HEK293 (cell line): ENCODE measurements around the gene SRGN.

Experiments
- CTCF ChIA-PET: fragments of 350-600 bp; formaldehyde crosslinking; extraction: SDS; loops from one replicate; lab custom pipeline; 2021; ENCODE audit warnings: antibody characterized with exemption; lab: Yijun Ruan, JAX
- POLR2A ChIA-PET: fragments of 300-600 bp; formaldehyde crosslinking; extraction: SDS; loops from one replicate; lab custom pipeline; 2020; ENCODE audit warnings: antibody characterized with exemption, inconsistent platforms; lab: Yijun Ruan, JAX
- H3K27ac ChIP-seq: fragments of 200-500 bp; sonication (Bioruptor generic); 2 replicates; pipeline ENCODE4 v1.5.1; 2014; ENCODE audit warnings: low read depth, low read length, control low read depth, inconsistent platforms; ENCODE audit errors: extremely low read depth
- H3K36me3 ChIP-seq, 2 experiments: fragments of 200-500 bp in 1 of 2; sonication (Bioruptor generic) in 1 of 2; 1 replicate in 1 of 2; 2 replicates in 1 of 2; pipeline ENCODE4 v1.5.1; 2014 to 2017; ENCODE audit warnings: inconsistent platforms in 2 of 2, low read length in 2 of 2; ENCODE audit not compliant: control insufficient read depth in 2 of 2, insufficient read depth in 1 of 2
- H3K4me1 ChIP-seq: fragments of 200-500 bp; sonication (Bioruptor generic); 2 replicates; pipeline ENCODE4 v1.5.1; 2014; ENCODE audit warnings: mild to moderate bottlenecking, low read length, inconsistent platforms; ENCODE audit not compliant: control insufficient read depth, insufficient read depth
- H3K4me3 ChIP-seq: 2 replicates; pipeline ENCODE4 v1.5.1; 2011; ENCODE audit warnings: low read depth, mild to moderate bottlenecking, control low read depth, low read length, moderate library complexity
- H3K9me3 ChIP-seq: fragments of 200-500 bp; sonication (Bioruptor generic); 2 replicates; pipeline ENCODE4 v1.5.1; 2014; ENCODE audit warnings: low read depth, low read length, inconsistent platforms; ENCODE audit not compliant: control insufficient read depth, insufficient read depth
- BCL11B ChIP-seq: fragments of 450-650 bp; formaldehyde crosslinking; IDR thresholded peaks from 2 replicates; pipeline ENCODE4 v1.5.1; 2016; ENCODE audit warnings: low read depth, missing biosample characterization, missing genetic modification characterization
- GLI4 ChIP-seq: fragments of 450-650 bp; formaldehyde crosslinking; IDR thresholded peaks from 2 replicates; pipeline ENCODE4 v1.5.1; 2016; ENCODE audit warnings: missing biosample characterization, missing genetic modification characterization
- KLF1 ChIP-seq: fragments of 450-650 bp; formaldehyde crosslinking; IDR thresholded peaks from 2 replicates; pipeline ENCODE4 v1.5.1; 2016; ENCODE audit warnings: missing biosample characterization, missing genetic modification characterization
- KLF16 ChIP-seq: fragments of 450-650 bp; formaldehyde crosslinking; IDR thresholded peaks from 2 replicates; pipeline ENCODE4 v1.5.1; 2017; ENCODE audit warnings: missing biosample characterization, missing genetic modification characterization
- KLF9 ChIP-seq: fragments of 450-650 bp; formaldehyde crosslinking; IDR thresholded peaks from 2 replicates; pipeline ENCODE4 v1.5.1; 2016; ENCODE audit warnings: missing biosample characterization, missing genetic modification characterization, low read depth
- MEIS1 ChIP-seq: sonication (generic); formaldehyde crosslinking; IDR thresholded peaks from 2 replicates; pipeline ENCODE4 v1.8.1; 2022; ENCODE audit warnings: missing genetic modification reagents, mild to moderate bottlenecking, borderline replicate concordance
- RBAK ChIP-seq: fragments of 450-650 bp; formaldehyde crosslinking; IDR thresholded peaks from 2 replicates; pipeline ENCODE4 v1.5.1; 2016; ENCODE audit warnings: missing biosample characterization, missing genetic modification characterization
- SP7 ChIP-seq: fragments of 450-650 bp; formaldehyde crosslinking; IDR thresholded peaks from 2 replicates; pipeline ENCODE4 v1.5.1; 2016; ENCODE audit warnings: missing biosample characterization, missing genetic modification characterization
- YY1 ChIP-seq: fragments of 450-650 bp; formaldehyde crosslinking; IDR thresholded peaks from 2 replicates; pipeline ENCODE4 v1.5.1; 2018; ENCODE audit warnings: missing biosample characterization, missing genetic modification characterization
- YY2 ChIP-seq: fragments of 450-650 bp; formaldehyde crosslinking; IDR thresholded peaks from 2 replicates; pipeline ENCODE4 v1.5.1; 2016; ENCODE audit warnings: missing biosample characterization, missing genetic modification characterization
- ZBTB1 ChIP-seq: fragments of 450-650 bp; formaldehyde crosslinking; IDR thresholded peaks from 2 replicates; pipeline ENCODE4 v1.5.1; 2016; ENCODE audit warnings: missing biosample characterization, missing genetic modification characterization
- ZBTB20 ChIP-seq: fragments of 450-650 bp; formaldehyde crosslinking; IDR thresholded peaks from 2 replicates; pipeline ENCODE4 v1.5.1; 2016; ENCODE audit warnings: missing biosample characterization, missing genetic modification characterization
- ZBTB21 ChIP-seq: fragments of 450-650 bp; formaldehyde crosslinking; IDR thresholded peaks from 2 replicates; pipeline ENCODE4 v1.5.1; 2017; ENCODE audit warnings: missing biosample characterization, missing genetic modification characterization
- ZBTB7A ChIP-seq: fragments of 450-650 bp; formaldehyde crosslinking; IDR thresholded peaks from 2 replicates; pipeline ENCODE4 v1.5.1; 2016; ENCODE audit warnings: low read depth, missing biosample characterization, missing genetic modification characterization
- ZEB2 ChIP-seq: fragments of 450-650 bp; formaldehyde crosslinking; IDR thresholded peaks from 2 replicates; pipeline ENCODE4 v1.5.1; 2016; ENCODE audit warnings: missing biosample characterization, missing genetic modification characterization
- ZNF19 ChIP-seq: fragments of 450-650 bp; formaldehyde crosslinking; IDR thresholded peaks from 2 replicates; pipeline ENCODE4; 2016; ENCODE audit warnings: missing biosample characterization, missing genetic modification characterization, low read depth
- ZNF2 ChIP-seq: fragments of 450-650 bp; formaldehyde crosslinking; IDR thresholded peaks from 2 replicates; pipeline ENCODE4 v1.5.1; 2016; ENCODE audit warnings: missing biosample characterization, missing genetic modification characterization
- ZNF221 ChIP-seq: fragments of 450-650 bp; formaldehyde crosslinking; IDR thresholded peaks from 2 replicates; pipeline ENCODE4 v1.5.1; 2017; ENCODE audit warnings: missing biosample characterization, missing genetic modification characterization, borderline replicate concordance
- ZNF292 ChIP-seq: fragments of 450-650 bp; formaldehyde crosslinking; IDR thresholded peaks from 2 replicates; pipeline ENCODE4 v1.5.1; 2016; ENCODE audit warnings: low read depth, missing biosample characterization, missing genetic modification characterization, borderline replicate concordance
- ZNF302 ChIP-seq: fragments of 450-650 bp; formaldehyde crosslinking; IDR thresholded peaks from 2 replicates; pipeline ENCODE4 v1.5.1; 2016; ENCODE audit warnings: missing biosample characterization, missing genetic modification characterization, low read depth
- ZNF354C ChIP-seq: fragments of 450-650 bp; formaldehyde crosslinking; IDR thresholded peaks from 2 replicates; pipeline ENCODE4 v1.5.1; 2016; ENCODE audit warnings: missing biosample characterization, missing genetic modification characterization, low read depth, borderline replicate concordance
- ZNF366 ChIP-seq: fragments of 450-650 bp; formaldehyde crosslinking; conservative IDR thresholded peaks from 2 replicates; pipeline ENCODE4 v1.5.1; 2016; ENCODE audit warnings: missing biosample characterization, missing genetic modification characterization
- ZNF416 ChIP-seq: fragments of 450-650 bp; formaldehyde crosslinking; IDR thresholded peaks from 2 replicates; pipeline ENCODE4 v1.5.1; 2016; ENCODE audit warnings: missing biosample characterization, missing genetic modification characterization
- ZNF624 ChIP-seq: fragments of 450-650 bp; formaldehyde crosslinking; IDR thresholded peaks from 2 replicates; pipeline ENCODE4 v1.5.1; 2017; ENCODE audit warnings: missing biosample characterization, missing genetic modification characterization
- ZNF654 ChIP-seq: fragments of 450-650 bp; formaldehyde crosslinking; IDR thresholded peaks from 2 replicates; pipeline ENCODE4 v1.5.1; 2016; ENCODE audit warnings: low read depth, missing biosample characterization, missing genetic modification characterization
- ZNF707 ChIP-seq: fragments of 450-650 bp; formaldehyde crosslinking; IDR thresholded peaks from 2 replicates; pipeline ENCODE4 v1.5.1; 2016; ENCODE audit warnings: missing biosample characterization, missing genetic modification characterization
- ZNF792 ChIP-seq: fragments of 450-650 bp; formaldehyde crosslinking; IDR thresholded peaks from 2 replicates; pipeline ENCODE4 v1.5.1; 2016; ENCODE audit warnings: missing biosample characterization, missing genetic modification characterization
- TF ChIP-seq, protein P1 (sequence below): fragments of 450-650 bp; formaldehyde crosslinking; IDR thresholded peaks from 2 replicates; pipeline ENCODE4 v1.5.1; 2016; ENCODE audit warnings: missing biosample characterization, missing genetic modification characterization
- TF ChIP-seq, protein P2 (sequence below): fragments of 450-650 bp; formaldehyde crosslinking; IDR thresholded peaks from 2 replicates; pipeline ENCODE4 v1.5.1; 2017; ENCODE audit warnings: missing biosample characterization, missing genetic modification characterization
- TF ChIP-seq, protein P3 (sequence below): fragments of 450-650 bp; formaldehyde crosslinking; IDR thresholded peaks from 2 replicates; pipeline ENCODE4 v1.5.1; 2017; ENCODE audit warnings: missing biosample characterization, missing genetic modification characterization

Gene SRGN

DNA sequence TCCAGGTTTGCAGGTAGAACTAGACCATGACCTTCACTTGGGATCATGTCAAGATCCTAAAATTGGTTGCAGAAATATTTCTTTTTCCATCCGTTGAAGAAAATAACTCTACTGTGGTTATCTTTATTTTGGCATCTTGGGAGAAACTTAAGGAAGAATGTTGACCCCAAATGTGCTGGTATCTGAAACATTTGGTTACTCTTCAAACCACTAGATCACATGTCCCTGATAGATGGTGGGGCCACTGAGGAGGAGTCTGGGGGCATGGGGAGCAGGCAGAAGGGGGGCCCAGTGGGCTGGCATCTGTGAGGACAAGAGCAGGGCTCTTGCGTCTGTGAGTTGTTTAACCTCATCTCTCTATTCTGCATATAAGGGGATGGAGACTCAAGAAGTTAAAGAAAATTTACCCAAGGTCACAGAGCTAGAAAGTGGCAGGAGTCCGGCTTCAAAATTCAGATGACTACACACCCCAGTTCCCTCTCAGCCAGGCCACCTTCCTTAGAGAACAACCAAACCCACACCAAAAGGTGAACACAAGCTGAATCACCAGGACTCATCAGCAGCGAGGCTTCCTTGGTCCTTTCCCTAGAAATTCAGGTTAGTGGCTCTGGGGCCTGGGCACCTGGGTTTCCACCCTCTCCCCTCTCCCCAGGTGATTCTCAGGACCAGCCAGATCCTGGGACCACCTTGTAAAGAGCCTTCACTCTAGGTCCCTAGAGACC is 40.6 kb upstream of the SRGN start:
- no peak overlapping the region for H3K4me3 ChIP-seq
- CTCF ChIA-PET: interaction anchor here (0.6 to 1.2 kb wide), 2 partner anchors 292 to 398 kb away, joined by 3 to 4 read pairs; no protein-coding TSS in a partner anchor
- H3K9me3 ChIP-seq: no peaks in the 10 kb centered on the region
- POLR2A ChIA-PET: no interaction called here
- no peak overlapping the region for H3K27ac ChIP-seq
- H3K36me3 ChIP-seq: no peaks in the 10 kb centered on the region
- TF ChIP-seq ZNF292: no peak
- TF ChIP-seq ZNF366 (tag by site-specific recombination): no peak
- no peak for TF ChIP-seq ZNF2 (tag by site-specific recombination)
- no peak for TF ChIP-seq ZNF792 (tag by site-specific recombination)
- no peak for TF ChIP-seq ZNF654 (tag by site-specific recombination)
- TF ChIP-seq ZNF302 (tag by site-specific recombination): no peak
- no peak for TF ChIP-seq RBAK (tag by site-specific recombination)
- TF ChIP-seq ZNF707 (tag by site-specific recombination): no peak
- TF ChIP-seq, protein P1, sequence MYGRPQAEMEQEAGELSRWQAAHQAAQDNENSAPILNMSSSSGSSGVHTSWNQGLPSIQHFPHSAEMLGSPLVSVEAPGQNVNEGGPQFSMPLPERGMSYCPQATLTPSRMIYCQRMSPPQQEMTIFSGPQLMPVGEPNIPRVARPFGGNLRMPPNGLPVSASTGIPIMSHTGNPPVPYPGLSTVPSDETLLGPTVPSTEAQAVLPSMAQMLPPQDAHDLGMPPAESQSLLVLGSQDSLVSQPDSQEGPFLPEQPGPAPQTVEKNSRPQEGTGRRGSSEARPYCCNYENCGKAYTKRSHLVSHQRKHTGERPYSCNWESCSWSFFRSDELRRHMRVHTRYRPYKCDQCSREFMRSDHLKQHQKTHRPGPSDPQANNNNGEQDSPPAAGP (tag by site-specific recombination): no peak
- TF ChIP-seq KLF16: no peak
- no peak for TF ChIP-seq ZNF221 (tag by site-specific recombination)
- no peak for TF ChIP-seq ZBTB7A (tag by site-specific recombination)
- TF ChIP-seq, protein P2, sequence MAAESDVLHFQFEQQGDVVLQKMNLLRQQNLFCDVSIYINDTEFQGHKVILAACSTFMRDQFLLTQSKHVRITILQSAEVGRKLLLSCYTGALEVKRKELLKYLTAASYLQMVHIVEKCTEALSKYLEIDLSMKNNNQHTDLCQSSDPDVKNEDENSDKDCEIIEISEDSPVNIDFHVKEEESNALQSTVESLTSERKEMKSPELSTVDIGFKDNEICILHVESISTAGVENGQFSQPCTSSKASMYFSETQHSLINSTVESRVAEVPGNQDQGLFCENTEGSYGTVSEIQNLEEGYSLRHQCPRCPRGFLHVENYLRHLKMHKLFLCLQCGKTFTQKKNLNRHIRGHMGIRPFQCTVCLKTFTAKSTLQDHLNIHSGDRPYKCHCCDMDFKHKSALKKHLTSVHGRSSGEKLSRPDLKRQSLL: no peak
- TF ChIP-seq ZEB2 (tag by site-specific recombination): no peak
- TF ChIP-seq SP7 (tag by site-specific recombination): no peak
- TF ChIP-seq ZNF416 (tag by site-specific recombination): no peak
- no peak for TF ChIP-seq ZBTB20
- TF ChIP-seq ZNF19 (tag by site-specific recombination): no peak
- H3K4me1 ChIP-seq: no peaks in the 10 kb centered on the region

DNA sequence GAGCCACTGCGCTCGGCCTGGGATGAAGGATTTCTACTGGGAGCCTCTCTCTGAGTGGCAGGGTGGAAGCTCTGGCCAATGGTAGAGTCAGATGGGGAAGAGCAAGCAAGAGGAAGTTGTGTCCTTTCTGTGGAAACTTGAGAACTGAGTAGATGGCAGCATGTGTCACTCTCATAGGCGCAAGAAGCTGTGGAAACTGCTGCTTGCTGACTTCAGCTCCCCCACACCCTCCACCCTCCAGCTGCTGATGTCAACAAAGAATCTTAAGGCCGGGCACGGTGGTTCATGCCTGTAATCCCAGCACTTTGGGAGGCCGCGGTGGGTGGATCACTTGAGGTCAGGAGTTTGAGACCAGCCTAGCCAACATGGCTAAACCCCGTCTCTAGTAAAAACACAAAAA is 39.8 kb upstream of the SRGN start:
- Histone ChIP-seq H3K4me3 (no peak overlapping the region), H3K4me1 (no peaks in the 10 kb centered on the region), H3K27ac (no peak overlapping the region), H3K9me3 (no peaks in the 10 kb centered on the region), H3K36me3 (no peaks in the 10 kb centered on the region)
- ChIA-PET POLR2A (no interaction called here), CTCF (interaction anchor here (0.6 kb wide), 1 partner anchor 397 kb away, joined by 4 read pairs; no protein-coding TSS in a partner anchor)
- TF ChIP-seq ZBTB21 (tag by site-specific recombination) (no peak), BCL11B (tag by site-specific recombination) (no peak), MEIS1 (CRISPR knock-in tag) (no peak), YY1 (tag by site-specific recombination) (no peak), ZBTB1 (no peak), GLI4 (no peak), KLF1 (no peak), YY2 (tag by site-specific recombination) (no peak), KLF9 (tag by site-specific recombination) (no peak), ZNF354C (tag by site-specific recombination) (no peak), ZNF624 (tag by site-specific recombination) (no peak)
- TF ChIP-seq, protein P3, sequence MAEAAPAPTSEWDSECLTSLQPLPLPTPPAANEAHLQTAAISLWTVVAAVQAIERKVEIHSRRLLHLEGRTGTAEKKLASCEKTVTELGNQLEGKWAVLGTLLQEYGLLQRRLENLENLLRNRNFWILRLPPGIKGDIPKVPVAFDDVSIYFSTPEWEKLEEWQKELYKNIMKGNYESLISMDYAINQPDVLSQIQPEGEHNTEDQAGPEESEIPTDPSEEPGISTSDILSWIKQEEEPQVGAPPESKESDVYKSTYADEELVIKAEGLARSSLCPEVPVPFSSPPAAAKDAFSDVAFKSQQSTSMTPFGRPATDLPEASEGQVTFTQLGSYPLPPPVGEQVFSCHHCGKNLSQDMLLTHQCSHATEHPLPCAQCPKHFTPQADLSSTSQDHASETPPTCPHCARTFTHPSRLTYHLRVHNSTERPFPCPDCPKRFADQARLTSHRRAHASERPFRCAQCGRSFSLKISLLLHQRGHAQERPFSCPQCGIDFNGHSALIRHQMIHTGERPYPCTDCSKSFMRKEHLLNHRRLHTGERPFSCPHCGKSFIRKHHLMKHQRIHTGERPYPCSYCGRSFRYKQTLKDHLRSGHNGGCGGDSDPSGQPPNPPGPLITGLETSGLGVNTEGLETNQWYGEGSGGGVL (tag by site-specific recombination): no peak
- TF ChIP-seq, protein P1 (tag by site-specific recombination): no peak
